Fibroblast of pulmonary artery (primary cell): Measurements from ENCODE around the gene USP12.

Source experiments
- DNase-seq: peaks from one replicate; pipeline ENCODE4 v3.0.0-alpha.2; 2010; ENCODE audit warnings: low read depth
- H3K4me3 ChIP-seq: replicated peaks from 2 replicates; pipeline ENCODE4 v1.5.1; 2011; ENCODE audit warnings: low read depth, mild to moderate bottlenecking, control low read depth, low read length, moderate library complexity
- CTCF ChIP-seq: IDR thresholded peaks from 2 replicates; pipeline ENCODE4 v1.5.1; 2011; ENCODE audit warnings: mild to moderate bottlenecking, control low read depth, low read length, inconsistent platforms; ENCODE audit errors: missing control alignments

The USP12 gene

GRCh38 chr13:27168086-27168485, 3.5 kb downstream of the USP12 start:
- no peak overlapping the region for H3K4me3 ChIP-seq
- DNase-seq: no peak
- no peak for TF ChIP-seq CTCF

- TF ChIP-seq CTCF: no peak
- DNase-seq: no peak
- no peak overlapping the region for H3K4me3 ChIP-seq
These were observed 5.3 kb downstream of the USP12 start for GRCh38 chr13:27166313-27166712.

GRCh38 chr13:27161980-27162379, 9.6 kb downstream of the USP12 start:
- H3K4me3 ChIP-seq: no peak overlapping the region
- no peak for DNase-seq
- TF ChIP-seq CTCF: no peak

GRCh38 chr13:27161423-27161822, 10.2 kb downstream of the USP12 start:
- no peak for DNase-seq
- H3K4me3 ChIP-seq: no peak overlapping the region
- no peak for TF ChIP-seq CTCF

- no peak for DNase-seq
- TF ChIP-seq CTCF: no peak
- H3K4me3 ChIP-seq: no peak overlapping the region
These were observed 10.8 kb downstream of the USP12 start for GRCh38 chr13:27160657-27161295.

GRCh38 chr13:27159806-27160563, 11.6 kb downstream of the USP12 start:
- TF ChIP-seq CTCF: no peak
- DNase-seq: no peak

More at GRCh38 chr13:27159806-27160563, 11.6 kb downstream of the USP12 start:
- H3K4me3 ChIP-seq: no peak overlapping the region
